Adipocyte (in vitro differentiated cells): ENCODE measurements around the gene TMEM156.
"Not testable (repeated sequence)": the region's sequence is repeated elsewhere in the genome, so short reads cannot be mapped to it uniquely, and the experiment has no call there.

Experiments used
- DNase-seq: peaks from one replicate; pipeline ENCODE4 v3.0.0-alpha.2; 2015; ENCODE audit warnings: low read depth
- H3K27me3 ChIP-seq: replicated peaks from 2 replicates; pipeline ENCODE4 v1.7.0; 2013; ENCODE audit warnings: mild to moderate bottlenecking, low read length, moderate library complexity; ENCODE audit not compliant: control insufficient read depth, insufficient read depth
- H3K36me3 ChIP-seq: 2 replicates; pipeline ENCODE4 v1.7.0; 2013; ENCODE audit warnings: low read length, mild to moderate bottlenecking, moderate library complexity; ENCODE audit not compliant: control insufficient read depth, insufficient read depth, severe bottlenecking
- H3K4me1 ChIP-seq: 2 replicates; pipeline ENCODE4 v1.7.0; 2013; ENCODE audit warnings: mild to moderate bottlenecking, low read length, moderate library complexity; ENCODE audit not compliant: control insufficient read depth, insufficient read depth
- H3K4me3 ChIP-seq: 2 replicates; pipeline ENCODE4 v1.7.0; 2013; ENCODE audit warnings: mild to moderate bottlenecking, low read length, moderate library complexity
- H3K9ac ChIP-seq: 2 replicates; pipeline ENCODE4 v1.7.0; 2013; ENCODE audit warnings: mild to moderate bottlenecking, low read length, moderate library complexity
- H3K9me3 ChIP-seq: 2 replicates; pipeline ENCODE4 v1.7.0; 2013; ENCODE audit warnings: mild to moderate bottlenecking, low read length, moderate library complexity; ENCODE audit not compliant: control insufficient read depth

TMEM156 gene

DNA sequence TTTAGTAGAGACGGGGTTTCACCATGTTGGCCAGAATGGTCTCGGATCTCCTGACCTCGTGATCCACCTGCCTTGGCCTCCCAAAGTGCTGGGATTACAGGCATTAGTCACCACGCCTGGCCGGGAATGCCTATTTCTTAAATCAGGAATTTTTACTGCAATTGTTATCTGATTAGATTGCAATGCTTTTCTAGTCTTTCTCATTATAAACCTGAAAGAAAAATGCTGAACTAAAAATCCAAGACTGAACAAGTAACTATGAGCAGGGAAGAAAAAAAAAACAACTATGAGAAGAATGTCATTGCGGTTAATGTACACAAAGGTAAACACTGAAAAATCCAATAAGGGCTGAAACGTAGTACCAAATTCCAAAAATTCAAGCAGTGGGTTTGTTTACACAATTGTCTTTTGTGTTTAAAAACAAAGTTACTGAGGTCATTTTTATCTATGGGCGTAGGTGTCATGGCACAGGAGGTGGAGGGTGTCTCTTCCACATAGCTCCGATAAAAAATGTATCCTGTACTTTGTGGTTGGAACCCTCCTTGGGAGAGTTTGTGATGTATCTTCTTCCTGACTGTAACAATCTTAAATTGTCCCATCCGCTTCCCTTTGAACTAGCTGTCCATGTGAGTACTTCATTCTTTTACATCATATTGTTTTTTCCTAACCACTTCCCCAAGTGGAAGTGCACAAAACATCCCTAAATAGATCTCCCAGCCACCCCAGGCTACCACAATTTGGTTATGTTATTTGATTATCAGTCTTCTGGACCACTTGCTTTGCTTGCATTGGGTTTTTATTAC, 11.1 kb upstream of the TMEM156 start:
- peaks cover 6% of the 10 kb centered on the region for H3K4me1 ChIP-seq
- no peaks in the 10 kb centered on the region for H3K27me3 ChIP-seq
- no peaks in the 10 kb centered on the region for H3K9me3 ChIP-seq
- H3K36me3 ChIP-seq = no peaks in the 10 kb centered on the region
- no peak overlapping the region for H3K9ac ChIP-seq
- H3K4me3 ChIP-seq = peak overlapping the region; percentile 80
- peak; percentile 59 for DNase-seq

DNA sequence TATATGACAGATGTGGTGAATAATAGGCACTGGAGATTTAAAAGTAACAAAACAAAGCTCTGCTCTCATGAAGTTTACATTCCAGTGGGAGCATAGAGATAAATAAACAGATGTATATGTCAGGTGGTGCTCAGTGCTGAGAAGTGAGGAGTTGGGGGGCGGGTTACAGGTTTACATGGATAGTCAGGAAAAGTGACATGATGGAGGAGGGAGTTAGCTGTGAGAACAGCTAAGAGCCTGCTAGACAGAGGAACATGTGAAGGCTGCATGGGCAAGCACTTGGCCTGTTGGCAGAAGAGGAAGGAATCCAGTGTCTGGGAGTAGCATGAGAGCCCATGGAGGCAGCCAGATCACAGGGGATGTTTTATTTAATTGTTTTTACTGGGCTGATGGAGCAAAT, 10.2 kb upstream of the TMEM156 start:
- no peaks in the 10 kb centered on the region for H3K36me3 ChIP-seq
- no peak overlapping the region for H3K9ac ChIP-seq
- DNase-seq = no peak
- H3K4me3 ChIP-seq = no peak overlapping the region
- peaks cover 6% of the 10 kb centered on the region for H3K4me1 ChIP-seq
- no peaks in the 10 kb centered on the region for H3K9me3 ChIP-seq
- no peaks in the 10 kb centered on the region for H3K27me3 ChIP-seq

DNA sequence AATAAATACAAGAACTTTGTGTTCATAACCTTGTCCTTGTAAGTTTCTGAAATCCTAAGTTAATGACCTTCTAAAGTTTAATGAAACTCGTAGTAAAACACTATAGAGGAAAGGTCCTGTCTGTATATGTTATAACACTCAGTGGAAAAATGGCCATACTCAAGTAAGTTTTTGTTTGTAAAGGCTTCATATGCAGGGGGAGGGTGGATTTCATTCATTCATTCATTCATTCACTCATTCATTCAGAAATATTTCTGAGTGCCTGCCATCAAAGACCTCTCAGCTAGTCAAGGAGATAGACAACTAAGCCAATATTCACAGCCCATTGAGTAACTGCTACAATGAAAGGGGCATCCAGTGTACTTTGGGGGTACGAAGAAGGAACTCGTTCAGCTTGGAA, 6.9 kb upstream of the TMEM156 start:
- H3K36me3 ChIP-seq = no peaks in the 10 kb centered on the region
- DNase-seq = no peak
- no peak overlapping the region for H3K9ac ChIP-seq
- H3K27me3 ChIP-seq = no peaks in the 10 kb centered on the region
- H3K4me3 ChIP-seq = no peak overlapping the region
- no peaks in the 10 kb centered on the region for H3K9me3 ChIP-seq
- H3K4me1 ChIP-seq = no peaks in the 10 kb centered on the region

DNA sequence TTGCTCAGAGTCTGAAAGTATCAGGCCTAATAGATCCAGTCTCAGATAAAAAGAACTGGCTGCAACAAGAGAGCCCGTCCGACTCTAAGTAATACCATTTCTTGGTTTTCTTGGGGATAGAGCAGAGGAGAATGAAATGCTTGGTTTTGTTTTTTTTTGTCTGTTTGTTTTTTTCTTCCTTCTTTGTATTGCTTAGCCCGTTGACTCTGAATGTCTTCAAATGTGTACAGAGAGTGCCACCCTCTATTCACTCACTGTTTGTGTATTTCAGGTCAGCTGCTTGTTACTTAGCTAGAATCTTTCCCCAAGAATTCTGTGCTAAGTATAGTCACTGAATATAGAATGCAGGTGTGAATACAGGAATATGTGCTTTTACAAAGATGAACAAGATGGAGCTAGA, 5.7 kb upstream of the TMEM156 start:
- H3K4me3 ChIP-seq = no peak overlapping the region
- no peaks in the 10 kb centered on the region for H3K27me3 ChIP-seq
- no peaks in the 10 kb centered on the region for H3K36me3 ChIP-seq
- no peak overlapping the region for H3K9ac ChIP-seq
- no peak for DNase-seq
- H3K4me1 ChIP-seq = no peaks in the 10 kb centered on the region
- no peaks in the 10 kb centered on the region for H3K9me3 ChIP-seq

DNA sequence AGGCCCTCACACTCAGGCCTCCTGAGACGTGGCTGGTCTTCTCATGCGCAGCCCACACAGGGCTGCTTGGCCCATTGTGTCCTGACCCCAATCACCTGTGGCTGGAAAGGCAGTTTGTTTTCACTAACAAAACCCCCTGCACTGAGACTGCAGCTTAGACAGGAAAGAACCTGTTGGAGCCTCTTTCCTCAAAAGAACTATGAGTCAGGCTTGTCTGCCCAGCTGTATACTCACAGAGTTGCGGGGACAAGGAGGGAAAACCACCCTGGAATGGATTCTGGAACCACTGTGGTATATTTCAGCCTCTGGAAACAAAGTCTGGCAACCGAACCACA, 5.2 kb upstream of the TMEM156 start:
- Histone ChIP-seq H3K9ac (no peak overlapping the region), H3K9me3 (no peaks in the 10 kb centered on the region), H3K36me3 (no peaks in the 10 kb centered on the region), H3K4me1 (no peaks in the 10 kb centered on the region), H3K4me3 (no peak overlapping the region), H3K27me3 (no peaks in the 10 kb centered on the region)
- peak; percentile 48 for DNase-seq

DNA sequence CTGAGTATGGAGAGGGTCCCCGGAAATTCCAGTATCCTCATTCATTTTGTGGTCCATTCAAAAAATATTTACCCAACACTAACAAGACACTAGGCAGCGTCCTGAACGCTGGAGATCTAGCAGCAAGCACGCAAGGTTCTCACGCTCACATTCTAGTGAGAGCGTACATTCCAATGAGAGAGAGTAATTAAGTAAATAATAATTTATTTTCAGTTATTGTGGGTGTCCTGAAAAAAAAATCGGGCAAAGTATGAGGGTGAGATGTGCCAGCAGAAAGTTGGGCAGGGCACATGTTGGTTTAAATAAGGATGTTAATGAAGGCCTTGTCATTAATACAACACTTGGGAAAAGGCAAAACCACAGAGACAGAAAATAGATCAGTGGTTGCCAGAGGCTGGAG, 4.0 kb upstream of the TMEM156 start:
- no peak overlapping the region for H3K4me3 ChIP-seq
- H3K27me3 ChIP-seq = no peaks in the 10 kb centered on the region
- peaks cover 9% of the 10 kb centered on the region for H3K4me1 ChIP-seq
- H3K9me3 ChIP-seq = no peaks in the 10 kb centered on the region
- no peak for DNase-seq
- H3K9ac ChIP-seq = no peak overlapping the region
- H3K36me3 ChIP-seq = no peaks in the 10 kb centered on the region

DNA sequence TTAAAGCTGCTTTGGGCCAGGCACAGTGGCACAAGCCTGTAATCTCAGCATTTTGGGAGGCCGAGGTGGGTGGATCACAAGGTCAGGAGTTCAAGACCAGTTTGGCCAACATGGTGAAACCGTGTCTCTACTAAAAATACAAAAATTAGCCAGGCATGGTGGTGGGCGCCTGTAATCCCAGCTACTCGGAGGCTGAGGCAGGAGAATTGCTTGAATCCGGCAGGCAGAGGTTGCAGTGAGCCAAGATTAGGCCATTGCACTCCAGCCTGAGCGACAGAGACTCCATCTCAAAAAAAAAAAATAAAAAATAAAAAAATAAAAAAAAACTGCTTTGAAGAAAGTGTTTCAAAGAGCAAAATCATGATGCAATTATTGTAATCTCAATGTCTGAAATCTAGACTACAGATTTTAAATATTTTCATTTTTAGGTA, 604 bp downstream of the TMEM156 start:
- peaks cover 26% of the 10 kb centered on the region for H3K4me1 ChIP-seq
- H3K9me3 ChIP-seq, H3K4me3 ChIP-seq, H3K27me3 ChIP-seq, H3K9ac ChIP-seq, DNase-seq, H3K36me3 ChIP-seq: not testable (repeated sequence)

DNA sequence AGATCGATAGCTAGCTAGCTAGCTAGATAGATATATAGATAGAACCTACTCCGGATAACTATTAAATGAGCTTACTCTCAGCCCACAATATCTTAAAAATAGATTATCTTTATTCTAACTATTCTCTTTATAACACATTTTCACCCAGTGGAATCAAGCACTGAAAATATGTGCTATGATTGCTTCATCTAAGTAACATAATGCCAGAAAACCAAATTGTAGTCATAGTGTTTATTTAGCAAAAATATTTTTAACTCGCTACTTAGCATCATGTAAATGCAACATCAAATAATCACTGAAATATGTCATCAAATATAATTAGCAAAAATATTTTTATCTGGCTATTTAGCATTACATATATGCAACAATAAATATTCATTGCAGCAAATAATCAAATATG, 1.5 kb downstream of the TMEM156 start:
- peaks cover 27% of the 10 kb centered on the region for H3K4me1 ChIP-seq
- peak; percentile 66 for DNase-seq
- no peaks in the 10 kb centered on the region for H3K27me3 ChIP-seq
- no peaks in the 10 kb centered on the region for H3K36me3 ChIP-seq
- H3K9me3 ChIP-seq = no peaks in the 10 kb centered on the region
- H3K4me3 ChIP-seq = no peak overlapping the region
- H3K9ac ChIP-seq = no peak overlapping the region

DNA sequence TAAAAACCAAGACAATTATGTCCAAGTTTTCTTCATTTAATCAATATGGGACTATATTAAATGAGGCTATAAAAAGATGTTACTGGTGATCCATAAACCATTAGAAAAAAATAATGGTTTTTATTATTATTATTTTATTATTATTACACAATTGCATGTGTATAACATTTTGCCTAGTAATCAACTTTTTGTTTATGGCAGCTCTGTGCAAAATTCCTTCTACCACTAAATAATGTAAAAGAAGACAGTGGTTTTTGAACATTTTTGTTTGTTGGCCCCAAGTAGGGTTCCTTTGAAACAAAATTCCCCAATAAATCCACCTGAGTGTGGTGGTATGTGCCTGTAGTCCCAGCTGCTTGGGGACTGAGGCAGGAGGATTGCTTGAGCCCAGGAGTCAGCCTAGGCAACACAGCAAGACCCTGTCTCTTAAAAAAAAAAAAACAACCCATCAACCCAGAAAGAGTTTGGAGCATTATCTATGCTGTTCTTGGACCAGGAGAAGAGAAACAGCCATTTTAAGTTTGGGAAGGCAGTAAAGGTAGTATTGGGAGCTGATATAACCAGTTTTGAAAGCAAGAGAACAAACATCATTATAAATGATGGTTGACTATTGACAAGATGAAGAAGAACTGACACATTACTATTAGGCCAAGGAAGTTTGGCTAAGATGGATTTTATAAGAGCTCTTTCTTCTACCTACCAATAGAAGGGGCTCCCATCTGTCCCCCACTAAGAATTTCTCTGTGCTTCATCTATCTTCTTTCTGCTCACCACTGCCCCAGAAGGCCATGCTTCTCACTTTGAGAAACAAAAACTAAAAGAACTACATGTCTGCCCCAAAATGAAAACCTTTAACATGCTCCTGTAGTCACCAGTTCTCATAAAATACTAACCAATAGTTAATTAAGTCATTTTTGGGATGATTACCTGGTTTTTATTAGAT, 2.2 kb downstream of the TMEM156 start:
- Histone ChIP-seq H3K9ac (no peak overlapping the region), H3K36me3 (no peaks in the 10 kb centered on the region)
- DNase-seq = no peak

DNA sequence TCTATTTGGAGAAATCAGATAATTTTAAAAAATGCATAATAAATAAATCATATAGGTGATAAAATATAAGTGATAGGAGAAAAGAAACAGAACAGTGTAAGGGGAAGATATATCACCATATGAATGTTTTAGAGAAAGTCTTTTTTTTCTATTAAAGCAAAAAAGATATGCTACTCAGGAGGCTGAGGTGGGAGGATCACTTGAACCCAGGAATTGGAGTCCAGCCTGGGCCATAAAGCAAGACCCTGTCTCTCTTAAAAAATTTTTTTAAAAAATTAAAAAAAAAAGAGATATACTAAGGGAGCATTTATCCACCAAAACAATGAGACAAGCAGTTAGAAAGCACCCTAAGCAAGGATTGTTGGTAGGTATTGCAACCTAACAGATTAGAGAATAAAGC, 6.1 kb downstream of the TMEM156 start:
- H3K9ac ChIP-seq = no peak overlapping the region
- no peak overlapping the region for H3K4me3 ChIP-seq
- no peaks in the 10 kb centered on the region for H3K36me3 ChIP-seq
- H3K27me3 ChIP-seq = no peaks in the 10 kb centered on the region
- peaks cover 23% of the 10 kb centered on the region for H3K4me1 ChIP-seq
- no peaks in the 10 kb centered on the region for H3K9me3 ChIP-seq
- no peak for DNase-seq

More for the DNA sequence above, 2.2 kb downstream of the TMEM156 start:
- Histone ChIP-seq H3K27me3 (no peaks in the 10 kb centered on the region), H3K9me3 (no peaks in the 10 kb centered on the region), H3K4me1 (peaks cover 32% of the 10 kb centered on the region), H3K4me3 (no peak overlapping the region)

DNA sequence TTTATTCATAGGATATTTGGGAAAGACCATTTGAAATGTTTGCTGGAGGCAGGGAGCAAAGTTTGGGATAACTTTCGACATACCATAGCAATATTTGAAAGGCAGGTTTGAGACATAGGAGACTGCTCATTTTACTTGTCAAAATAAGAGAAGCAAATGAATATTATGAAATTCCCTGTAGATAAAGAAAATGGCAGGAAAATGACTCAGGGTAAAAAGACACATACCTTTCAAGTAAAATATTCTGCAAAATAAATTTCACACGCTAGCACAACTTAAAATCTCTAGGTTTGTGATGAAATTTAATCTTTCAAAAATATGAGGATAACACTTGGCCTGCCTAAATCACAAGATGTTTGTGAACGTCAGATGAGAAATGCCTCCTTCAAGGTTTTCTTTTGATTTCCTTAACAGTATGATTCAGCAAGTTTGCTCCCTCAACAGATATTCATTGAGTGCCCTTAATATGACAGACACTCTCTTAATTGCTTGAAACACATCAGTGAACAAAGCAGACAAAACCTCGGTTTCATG, 6.6 kb downstream of the TMEM156 start:
- no peak overlapping the region for H3K9ac ChIP-seq
- no peaks in the 10 kb centered on the region for H3K36me3 ChIP-seq
- H3K4me3 ChIP-seq = no peak overlapping the region
- peaks cover 18% of the 10 kb centered on the region for H3K4me1 ChIP-seq
- DNase-seq = no peak
- no peaks in the 10 kb centered on the region for H3K9me3 ChIP-seq
- no peaks in the 10 kb centered on the region for H3K27me3 ChIP-seq
